Tibial artery (tissue), 4 donors: ENCODE data around the gene KAT6B.

ENCODE experiments used
- DNase-seq, 2 donors: peaks; one replicate each; pipeline ENCODE4 v3.0.0-alpha.2; 2019
- H3K27ac ChIP-seq, 2 donors: fragments of 200-600 bp; sonication (generic) in 1 of 2; 1 replicate in 1 of 2; 2 replicates in 1 of 2; pipeline ENCODE4 v1.5.1; 2018 to 2019; ENCODE audit warnings: mild to moderate bottlenecking in 1 of 2
- H3K27me3 ChIP-seq, 2 donors: fragments of 200-600 bp; sonication (generic) in 1 of 2; one replicate each; pipeline versions ENCODE4 v1.5.1 to v1.6.0; 2016 to 2019
- H3K36me3 ChIP-seq, 3 donors: fragments of 200-600 bp; sonication (generic) in 2 of 3; one replicate each; pipeline ENCODE4 v1.5.1; 2016 to 2019; ENCODE audit warnings: mild to moderate bottlenecking in 2 of 3
- H3K4me1 ChIP-seq, 4 donors: fragments of 200-600 bp; sonication (generic) in 2 of 4; 1 replicate in 3 of 4; 2 replicates in 1 of 4; pipeline ENCODE4 v1.5.1; 2016 to 2019
- H3K4me3 ChIP-seq, 2 donors: fragments of 200-600 bp; sonication (generic) in 1 of 2; 1 replicate in 1 of 2; 2 replicates in 1 of 2; pipeline ENCODE4 v1.5.1; 2018 to 2019; ENCODE audit warnings: mild to moderate bottlenecking in 2 of 2
- H3K9me3 ChIP-seq, 3 donors: fragments of 200-600 bp; sonication (generic) in 1 of 3; one replicate each; pipeline ENCODE4 v1.5.1; 2016 to 2019
- intact Hi-C: fragments of 100-400 bp; cut with DNase I; formaldehyde crosslinking; loops from one replicate; pipeline ENCODE4 v1.15.0; 2023; ENCODE audit warnings: low total_unique reads
- TF ChIP-seq, protein P1 (sequence below), 2 experiments: fragments of 200-600 bp in 1 of 2; fragments of 450-650 bp in 1 of 2; IDR thresholded peaks; one replicate each; pipeline ENCODE4 v1.5.1; 2017 to 2019; ENCODE audit warnings: antibody characterized with exemption in 2 of 2, mild to moderate bottlenecking in 1 of 2, moderate library complexity in 1 of 2

The KAT6B gene

DNA sequence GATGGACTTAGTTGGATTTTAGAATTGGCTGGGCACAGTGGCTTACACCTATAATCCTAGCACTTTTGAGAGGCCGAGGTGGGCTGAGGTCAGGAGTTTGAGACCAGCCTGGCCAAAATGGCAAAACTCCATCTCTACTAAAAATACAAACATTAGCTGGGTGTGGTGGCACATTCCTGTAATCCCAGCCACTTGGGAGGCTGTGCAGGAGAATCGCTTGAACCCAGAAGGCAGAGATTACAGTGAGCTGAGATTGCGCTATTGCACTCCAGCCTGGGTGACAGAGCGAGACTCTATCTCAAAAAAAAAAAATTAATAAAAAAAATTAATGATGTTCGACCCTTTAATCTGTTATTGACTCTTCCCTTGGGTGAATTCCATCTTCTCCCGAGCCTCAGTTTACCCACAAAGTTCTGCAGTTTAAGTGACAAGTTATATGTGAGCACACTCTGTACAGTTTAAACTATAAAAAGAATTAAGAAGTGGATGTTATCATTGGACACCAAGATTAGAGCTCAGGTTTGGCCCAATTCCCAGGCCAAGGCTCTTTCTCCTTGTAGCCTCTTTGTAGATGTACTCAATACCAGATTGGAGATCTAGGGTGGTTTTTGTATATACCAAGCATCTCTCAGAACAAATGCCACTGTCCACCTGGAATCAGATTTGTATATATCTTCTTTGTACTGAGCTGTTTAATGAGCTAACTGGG lies 15.0 kb downstream of the KAT6B start:
- TF ChIP-seq, protein P1, sequence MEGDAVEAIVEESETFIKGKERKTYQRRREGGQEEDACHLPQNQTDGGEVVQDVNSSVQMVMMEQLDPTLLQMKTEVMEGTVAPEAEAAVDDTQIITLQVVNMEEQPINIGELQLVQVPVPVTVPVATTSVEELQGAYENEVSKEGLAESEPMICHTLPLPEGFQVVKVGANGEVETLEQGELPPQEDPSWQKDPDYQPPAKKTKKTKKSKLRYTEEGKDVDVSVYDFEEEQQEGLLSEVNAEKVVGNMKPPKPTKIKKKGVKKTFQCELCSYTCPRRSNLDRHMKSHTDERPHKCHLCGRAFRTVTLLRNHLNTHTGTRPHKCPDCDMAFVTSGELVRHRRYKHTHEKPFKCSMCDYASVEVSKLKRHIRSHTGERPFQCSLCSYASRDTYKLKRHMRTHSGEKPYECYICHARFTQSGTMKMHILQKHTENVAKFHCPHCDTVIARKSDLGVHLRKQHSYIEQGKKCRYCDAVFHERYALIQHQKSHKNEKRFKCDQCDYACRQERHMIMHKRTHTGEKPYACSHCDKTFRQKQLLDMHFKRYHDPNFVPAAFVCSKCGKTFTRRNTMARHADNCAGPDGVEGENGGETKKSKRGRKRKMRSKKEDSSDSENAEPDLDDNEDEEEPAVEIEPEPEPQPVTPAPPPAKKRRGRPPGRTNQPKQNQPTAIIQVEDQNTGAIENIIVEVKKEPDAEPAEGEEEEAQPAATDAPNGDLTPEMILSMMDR (IDR thresholded peaks at IDR 0.05): no peak
- Histone ChIP-seq H3K27ac (peak overlapping the region; percentile 17 to 30), H3K9me3 (no peaks in the 10 kb centered on the region), H3K27me3 (no peaks in the 10 kb centered on the region), H3K4me1 (peaks cover 0 to 60% (median 35%) of the 10 kb centered on the region in 4 donors), H3K4me3 (no peak overlapping the region), H3K36me3 (peaks cover 0 to 14% (median 12%) of the 10 kb centered on the region in 3 donors)
- no peak for DNase-seq
- intact Hi-C loops: no loop called here

DNA sequence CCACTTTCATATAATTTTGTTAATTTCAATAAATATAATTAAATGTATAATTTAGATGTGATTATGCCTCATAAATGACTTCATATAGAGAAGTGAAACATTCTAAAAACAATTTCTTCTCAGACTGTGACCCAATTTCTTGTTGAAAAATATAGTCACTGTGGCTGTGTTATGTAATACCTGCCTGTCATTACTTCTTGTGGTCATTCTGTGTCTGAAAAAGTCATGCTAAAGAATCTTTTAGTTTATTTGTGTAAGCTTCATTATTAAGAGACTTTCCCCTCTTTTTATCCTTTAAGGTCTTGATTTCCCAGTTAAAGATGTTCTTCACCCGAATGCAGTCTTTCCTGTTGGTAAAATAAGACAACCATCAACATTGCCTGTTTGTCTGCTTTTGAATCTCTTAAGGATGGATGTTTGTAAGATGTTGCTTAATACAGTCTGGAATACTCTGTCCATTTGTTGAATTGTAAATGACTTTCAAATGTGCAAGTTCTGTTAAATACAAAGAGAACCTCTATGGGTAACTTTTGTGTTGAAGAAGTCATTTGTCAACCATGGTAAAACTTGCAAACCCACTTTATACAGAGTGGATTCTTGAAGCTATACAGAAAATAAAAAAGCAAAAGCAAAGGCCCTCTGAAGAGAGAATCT lies 16.0 kb downstream of the KAT6B start:
- Histone ChIP-seq H3K36me3 (peaks cover 0 to 14% (median 12%) of the 10 kb centered on the region in 3 donors), H3K9me3 (no peaks in the 10 kb centered on the region), H3K27ac (peak overlapping the region; percentile 8 to 17), H3K27me3 (no peaks in the 10 kb centered on the region), H3K4me1 (peaks cover 0 to 68% (median 42%) of the 10 kb centered on the region in 4 donors), H3K4me3 (no peak overlapping the region)
- DNase-seq: no peak
- TF ChIP-seq, protein P1 (IDR thresholded peaks at IDR 0.05): no peak
- intact Hi-C loops: no loop called here

DNA sequence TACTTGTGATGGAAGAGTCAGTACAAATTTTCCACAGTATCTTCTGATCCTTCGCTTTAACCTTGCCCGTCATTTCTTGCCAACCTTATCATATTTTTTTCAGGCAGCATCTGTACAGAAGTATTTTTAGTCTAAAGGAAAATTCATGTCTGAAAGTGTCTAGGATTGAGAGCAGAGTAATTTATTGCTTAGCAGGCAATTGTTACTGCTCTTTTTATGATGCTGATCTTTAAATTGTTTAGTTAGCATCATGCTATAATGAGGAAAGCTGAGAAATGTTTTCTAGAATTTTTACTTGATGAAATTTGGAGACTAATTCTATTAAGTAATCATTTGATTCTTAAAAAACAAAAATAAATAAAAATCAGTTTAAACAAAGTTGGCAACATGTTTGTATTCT lies 20.6 kb downstream of the KAT6B start:
- TF ChIP-seq, protein P1 (IDR thresholded peaks at IDR 0.05): no peak
- Histone ChIP-seq H3K27me3 (no peaks in the 10 kb centered on the region), H3K36me3 (peaks cover 0 to 14% (median 12%) of the 10 kb centered on the region in 3 donors), H3K27ac (peak overlapping the region in 1 of 2 donors; percentile 18), H3K4me3 (no peak overlapping the region), H3K4me1 (peaks cover 5 to 63% (median 27%) of the 10 kb centered on the region in 4 donors), H3K9me3 (no peaks in the 10 kb centered on the region)
- intact Hi-C loops: no loop called here
- DNase-seq: no peak

DNA sequence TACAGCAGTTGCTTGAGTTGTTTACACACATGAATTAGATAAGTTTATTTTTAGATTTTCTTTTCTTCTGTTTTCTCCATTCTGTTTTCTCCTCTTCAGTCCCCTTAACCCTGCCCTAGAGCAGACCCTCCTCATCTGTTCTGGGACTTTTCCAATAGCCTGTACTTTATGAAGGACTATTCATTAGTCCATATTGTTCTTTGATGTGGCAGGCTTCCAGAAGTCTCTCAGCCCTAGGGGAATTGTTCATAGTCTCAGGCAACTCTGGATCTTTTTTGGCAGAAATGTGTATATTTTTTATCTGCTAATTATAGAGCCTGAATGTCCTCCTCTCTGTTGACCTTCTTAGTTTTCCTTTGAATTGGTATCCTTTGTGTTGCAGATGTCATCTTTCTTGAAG lies 25.4 kb downstream of the KAT6B start:
- H3K27ac ChIP-seq: no peak overlapping the region
- intact Hi-C loops: no loop called here

DNA sequence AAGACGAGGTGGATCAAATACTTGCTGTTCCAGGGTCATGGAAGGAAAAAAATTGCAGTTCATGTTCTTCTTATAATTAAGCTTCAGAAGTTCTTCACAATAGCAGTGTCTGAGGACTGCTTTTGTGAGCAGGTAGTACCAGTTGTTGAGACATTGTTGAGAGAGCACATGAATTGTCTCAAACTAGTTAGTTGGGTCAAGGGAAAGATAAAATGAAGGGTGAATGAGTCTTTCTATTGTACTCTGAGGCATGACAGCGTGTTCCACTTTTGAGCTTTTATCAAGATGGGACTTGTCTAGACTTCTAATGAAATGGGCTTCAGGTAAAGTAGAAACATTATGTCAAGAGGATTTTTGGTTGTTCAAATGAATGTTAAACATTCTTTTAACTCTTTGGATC lies 26.0 kb downstream of the KAT6B start:
- intact Hi-C loops: no loop called here
- Histone ChIP-seq H3K36me3 (no peaks in the 10 kb centered on the region), H3K27me3 (no peaks in the 10 kb centered on the region), H3K4me3 (no peak overlapping the region), H3K9me3 (no peaks in the 10 kb centered on the region), H3K4me1 (peaks cover under 1 to 59% (median 19%) of the 10 kb centered on the region in 4 donors), H3K27ac (no peak overlapping the region)
- no peak for DNase-seq
- TF ChIP-seq, protein P1 (IDR thresholded peaks at IDR 0.05): no peak

More for the DNA sequence above, 25.4 kb downstream of the KAT6B start:
- Histone ChIP-seq H3K27me3 (no peaks in the 10 kb centered on the region), H3K36me3 (no peaks in the 10 kb centered on the region), H3K4me1 (peaks cover 4 to 65% (median 22%) of the 10 kb centered on the region in 4 donors), H3K4me3 (no peak overlapping the region), H3K9me3 (no peaks in the 10 kb centered on the region)
- no peak for DNase-seq
- TF ChIP-seq, protein P1 (IDR thresholded peaks at IDR 0.05): no peak
